ENCODE results near the gene UIMC1.

Gene UIMC1

GRCh38 chr5:176902102-176902814, 104.3 kb downstream of the UIMC1 start:
- no peak for DNase-seq (ENCODE audit: low read depth in 3 of 3)

GRCh38 chr5:176901260-176902101, 105.1 kb downstream of the UIMC1 start:
- DNase-seq (ENCODE audit: low read depth in 3 of 3): no peak

- DNase-seq (ENCODE audit: low read depth in 3 of 3): no peak
These were observed 105.8 kb downstream of the UIMC1 start for GRCh38 chr5:176900780-176901204.

- no peak for DNase-seq (ENCODE audit: low read depth in 3 of 3)
These were observed 106.4 kb downstream of the UIMC1 start for GRCh38 chr5:176899946-176900779.

GRCh38 chr5:176899296-176899891, 107.2 kb downstream of the UIMC1 start, which contains the start of gene HK3:
Gene HK3 (minus strand): TSS chr5:176899346. CDS start chr5:176896159, 3,187 bp downstream.
- DNase-seq (ENCODE audit: low read depth in 3 of 3): no peak

GRCh38 chr5:176897263-176897662, 109.3 kb downstream of the UIMC1 start:
- DNase-seq (ENCODE audit: low read depth in 3 of 3): no peak

- DNase-seq (ENCODE audit: low read depth in 3 of 3): no peak
These were observed 110.7 kb downstream of the UIMC1 start for GRCh38 chr5:176895831-176896230.

GRCh38 chr5:176894298-176894697, 112.3 kb downstream of the UIMC1 start:
- DNase-seq (ENCODE audit: low read depth in 3 of 3): no peak

GRCh38 chr5:176892663-176893062, 113.9 kb downstream of the UIMC1 start:
- DNase-seq (ENCODE audit: low read depth in 3 of 3): no peak

- no peak for DNase-seq (ENCODE audit: low read depth in 3 of 3)
These were observed 115.1 kb downstream of the UIMC1 start for GRCh38 chr5:176891331-176891958.

- no peak for DNase-seq (ENCODE audit: low read depth in 3 of 3)
These were observed 115.9 kb downstream of the UIMC1 start for GRCh38 chr5:176890455-176891330.

- no peak for DNase-seq (ENCODE audit: low read depth in 3 of 3)
These were observed 117.0 kb downstream of the UIMC1 start for GRCh38 chr5:176889321-176890280.

GRCh38 chr5:176888865-176889165, 117.8 kb downstream of the UIMC1 start:
- no peak for DNase-seq (ENCODE audit: low read depth in 3 of 3)

GRCh38 chr5:176888016-176888864, 118.3 kb downstream of the UIMC1 start:
- DNase-seq (ENCODE audit: low read depth in 3 of 3): no peak

- no peak for DNase-seq (ENCODE audit: low read depth in 3 of 3)
These were observed 119.2 kb downstream of the UIMC1 start for GRCh38 chr5:176887252-176887849.

- DNase-seq (ENCODE audit: low read depth in 3 of 3): no peak
These were observed 120.0 kb downstream of the UIMC1 start for GRCh38 chr5:176886336-176887251.

GRCh38 chr5:176884571-176884890, 122.0 kb downstream of the UIMC1 start:
- DNase-seq (ENCODE audit: low read depth in 3 of 3): no peak

Data from stimulated activated CD4-positive, alpha-beta T cell treated with anti-CD3 and anti-CD28 coated beads, TNF-alpha, amount 100 ng/mL, for 4 hours (primary cell).